C4-2B (cell line): ENCODE data around the gene MTR.

Experiments used
- ZFX ChIP-seq: fragments of 450-650 bp; IDR thresholded peaks from 2 replicates; pipeline ENCODE4 v1.6.1; 2017
- TF ChIP-seq, protein P1 (sequence below): fragments of 450-650 bp; conservative IDR thresholded peaks from 2 replicates; pipeline ENCODE4 v1.5.1; 2017; ENCODE audit warnings: mild to moderate bottlenecking

DNA sequence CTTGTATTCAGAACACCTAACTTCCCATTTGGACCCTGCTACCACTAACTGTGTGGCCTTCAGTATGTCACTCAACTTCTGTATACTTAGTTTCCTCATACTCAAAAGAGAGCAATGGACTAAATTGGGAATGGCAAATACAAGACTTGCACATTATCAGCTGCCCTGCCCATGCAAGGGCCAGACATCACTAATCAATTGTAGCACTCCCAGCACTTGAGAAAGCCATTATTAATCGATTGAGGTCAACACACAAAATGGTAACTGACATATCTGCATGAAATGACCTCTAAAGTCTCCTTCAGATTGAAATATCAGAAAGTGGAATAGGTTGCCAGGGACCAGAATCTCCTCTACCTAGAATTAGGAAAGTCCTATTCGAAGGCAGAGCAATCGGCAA lies 149.9 kb downstream of the MTR start:
- TF ChIP-seq, protein P1, sequence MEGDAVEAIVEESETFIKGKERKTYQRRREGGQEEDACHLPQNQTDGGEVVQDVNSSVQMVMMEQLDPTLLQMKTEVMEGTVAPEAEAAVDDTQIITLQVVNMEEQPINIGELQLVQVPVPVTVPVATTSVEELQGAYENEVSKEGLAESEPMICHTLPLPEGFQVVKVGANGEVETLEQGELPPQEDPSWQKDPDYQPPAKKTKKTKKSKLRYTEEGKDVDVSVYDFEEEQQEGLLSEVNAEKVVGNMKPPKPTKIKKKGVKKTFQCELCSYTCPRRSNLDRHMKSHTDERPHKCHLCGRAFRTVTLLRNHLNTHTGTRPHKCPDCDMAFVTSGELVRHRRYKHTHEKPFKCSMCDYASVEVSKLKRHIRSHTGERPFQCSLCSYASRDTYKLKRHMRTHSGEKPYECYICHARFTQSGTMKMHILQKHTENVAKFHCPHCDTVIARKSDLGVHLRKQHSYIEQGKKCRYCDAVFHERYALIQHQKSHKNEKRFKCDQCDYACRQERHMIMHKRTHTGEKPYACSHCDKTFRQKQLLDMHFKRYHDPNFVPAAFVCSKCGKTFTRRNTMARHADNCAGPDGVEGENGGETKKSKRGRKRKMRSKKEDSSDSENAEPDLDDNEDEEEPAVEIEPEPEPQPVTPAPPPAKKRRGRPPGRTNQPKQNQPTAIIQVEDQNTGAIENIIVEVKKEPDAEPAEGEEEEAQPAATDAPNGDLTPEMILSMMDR = no peak
- TF ChIP-seq ZFX = no peak
